Naive thymus-derived CD8-positive, alpha-beta T cell (primary cell): ENCODE data around the gene EP400. TPM values are rescaled to one million over a fixed set of nuclear protein-coding genes. Genes with fewer than 3 reads are reported as not detected.
"Not testable (repeated sequence)": the region's sequence is repeated elsewhere in the genome, so short reads cannot be mapped to it uniquely, and the experiment has no call there.

Experiments
- ATAC-seq, 2 donors: fragments of 150-1000 bp; cut with Tn5 transposase in 1 of 2; sonication (Bioruptor Pico), chemical (Tn5 transposase) in 1 of 2; 1 replicate in 1 of 2; 2 replicates in 1 of 2; pipeline ENCODE4 v1.10.0; 2021; ENCODE audit warnings: mild to moderate bottlenecking in 2 of 2, moderate library complexity in 2 of 2
- POLR2A ChIA-PET: fragments of 350-600 bp; sonication (Branson Sonifier 250); formaldehyde crosslinking; loops from one replicate; lab custom pipeline; 2021; ENCODE audit warnings: antibody characterized with exemption; lab: Charles Lee
- DNase-seq, 10 donors: peaks; one replicate each; pipeline versions ENCODE4 v3.0.0 to v3.0.0-alpha.2; 2020 to 2022
- H3K27ac Mint-ChIP-seq, 10 donors: one replicate each; pipeline ENCODE4 v1.8.0; 2020 to 2022; ENCODE audit warnings: mild to moderate bottlenecking in 10 of 10, mixed read lengths in 10 of 10, moderate library complexity in 4 of 10, inconsistent platforms in 1 of 10
- H3K27me3 Mint-ChIP-seq, 5 donors: one replicate each; pipeline ENCODE4 v1.8.0; 2021 to 2022; ENCODE audit warnings: mixed read lengths in 5 of 5
- H3K36me3 Mint-ChIP-seq, 3 donors: one replicate each; pipeline ENCODE4 v1.8.0; 2020 to 2022; ENCODE audit warnings: mixed read lengths in 3 of 3, mild to moderate bottlenecking in 2 of 3, inconsistent platforms in 1 of 3
- H3K4me1 Mint-ChIP-seq, 4 donors: one replicate each; pipeline ENCODE4 v1.8.0; 2021 to 2022; ENCODE audit warnings: mixed read lengths in 4 of 4
- H3K4me3 Mint-ChIP-seq, 10 donors: one replicate each; pipeline ENCODE4 v1.8.0; 2020 to 2022; ENCODE audit warnings: mild to moderate bottlenecking in 10 of 10, mixed read lengths in 10 of 10, moderate library complexity in 6 of 10, inconsistent platforms in 1 of 10
- H3K9me3 Mint-ChIP-seq, 9 donors: one replicate each; pipeline ENCODE4 v1.8.0; 2020 to 2022; ENCODE audit warnings: mixed read lengths in 9 of 9, mild to moderate bottlenecking in 3 of 9, inconsistent platforms in 1 of 9, moderate library complexity in 1 of 9
- polyA plus RNA-seq, 3 donors: library from polyadenylated mRNA; unstranded; fragments of 300-500 nt; fragmentation: Illumina TruSeq; gene quantifications; one replicate each; pipeline ENCODE4 v1.2.3, GENCODE V29; 2021
- total RNA-seq, 8 experiments: library from RNA in 2 of 8; stranded (reverse) in 2 of 8; gene quantifications; one replicate each; pipeline ENCODE4 v1.2.3 and lab custom pipeline; 2021 to 2026

EP400 gene
- total and polyA plus RNA-seq, 5 experiments from 2014 or later, result 1.1 to 82.5 (median 3.4) TPM

DNA sequence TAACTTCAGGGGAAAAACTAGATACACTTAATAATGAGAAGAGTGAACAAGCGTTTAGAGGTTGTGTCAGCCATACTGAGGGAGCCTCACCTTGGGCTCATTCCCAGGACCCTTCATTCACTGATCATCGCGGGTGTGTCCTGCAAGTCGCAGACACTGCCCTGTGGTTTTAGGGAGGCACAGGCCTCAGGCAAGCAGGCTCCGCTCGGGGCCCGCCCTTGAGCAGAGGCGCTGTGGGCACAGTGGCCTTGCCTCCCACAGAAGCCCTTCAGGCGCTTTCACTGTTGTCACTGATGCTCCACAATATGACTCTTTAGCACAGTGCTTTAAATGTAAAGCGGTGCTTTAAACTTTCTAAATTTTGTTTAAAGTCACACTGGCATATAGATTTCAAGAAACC is 127.0 kb downstream of the EP400 start:
- POLR2A ChIA-PET, result no interaction called here
- no peak overlapping the region for H3K4me3 Mint-ChIP-seq
- H3K9me3 Mint-ChIP-seq, result no peaks in the 10 kb centered on the region
- DNase-seq (no peak), ATAC-seq (no peak)
- H3K27ac Mint-ChIP-seq, result no peak overlapping the region
- peaks cover 0 to 21% (median 3%) of the 10 kb centered on the region in 4 donors for H3K4me1 Mint-ChIP-seq
- no peaks in the 10 kb centered on the region for H3K27me3 Mint-ChIP-seq
- peaks cover 0 to 72% (median 9%) of the 10 kb centered on the region in 3 donors for H3K36me3 Mint-ChIP-seq

GRCh38 chr12:132077322-132078100 is 127.8 kb downstream of the EP400 start:
- POLR2A ChIA-PET, result no interaction called here
- no peak for ATAC-seq
- Mint-ChIP-seq H3K4me3 (no peak overlapping the region), H3K27me3 (no peaks in the 10 kb centered on the region), H3K27ac (peak overlapping the region in 1 of 10 donors; percentile 27), H3K36me3 (peaks cover 0 to 64% (median 9%) of the 10 kb centered on the region in 3 donors), H3K4me1 (peaks cover 0 to 16% (median 2%) of the 10 kb centered on the region in 4 donors), H3K9me3 (no peaks in the 10 kb centered on the region)
- DNase-seq, result peak in 1 of 10 donors; percentile 45

- Mint-ChIP-seq H3K9me3 (no peaks in the 10 kb centered on the region), H3K36me3 (peaks cover 0 to 57% (median 9%) of the 10 kb centered on the region in 3 donors), H3K27ac (peak overlapping the region in 1 of 10 donors; percentile 62), H3K4me3 (peak overlapping the region in 1 of 10 donors; percentile 12), H3K4me1 (peaks cover 0 to 9% (median 6%) of the 10 kb centered on the region in 4 donors), H3K27me3 (no peaks in the 10 kb centered on the region)
- POLR2A ChIA-PET, result no interaction called here
- ATAC-seq (no peak), DNase-seq (no peak)
Measured at GRCh38 chr12:132078190-132078589, 128.4 kb downstream of the EP400 start.

GRCh38 chr12:132079200-132079599 is 129.5 kb downstream of the EP400 start:
- Mint-ChIP-seq H3K4me3 (no peak overlapping the region), H3K9me3 (no peaks in the 10 kb centered on the region), H3K27me3 (no peaks in the 10 kb centered on the region), H3K4me1 (peaks cover 6 to 12% (median 9%) of the 10 kb centered on the region in 4 donors), H3K27ac (no peak overlapping the region), H3K36me3 (peaks cover 0 to 48% (median 8%) of the 10 kb centered on the region in 3 donors)
- POLR2A ChIA-PET, result no interaction called here
- DNase-seq, result no peak
- no peak for ATAC-seq

- H3K27ac Mint-ChIP-seq, result peak overlapping the region in 1 of 10 donors; percentile 21
- DNase-seq (no peak), ATAC-seq (no peak)
- peaks cover 6 to 10% (median 7%) of the 10 kb centered on the region in 4 donors for H3K4me1 Mint-ChIP-seq
- no peaks in the 10 kb centered on the region for H3K27me3 Mint-ChIP-seq
- no peak overlapping the region for H3K4me3 Mint-ChIP-seq
- H3K9me3 Mint-ChIP-seq, result no peaks in the 10 kb centered on the region
- POLR2A ChIA-PET, result no interaction called here
- peaks cover 0 to 43% (median 6%) of the 10 kb centered on the region in 3 donors for H3K36me3 Mint-ChIP-seq
Measured at GRCh38 chr12:132079695-132080094, 130.0 kb downstream of the EP400 start.

DNA sequence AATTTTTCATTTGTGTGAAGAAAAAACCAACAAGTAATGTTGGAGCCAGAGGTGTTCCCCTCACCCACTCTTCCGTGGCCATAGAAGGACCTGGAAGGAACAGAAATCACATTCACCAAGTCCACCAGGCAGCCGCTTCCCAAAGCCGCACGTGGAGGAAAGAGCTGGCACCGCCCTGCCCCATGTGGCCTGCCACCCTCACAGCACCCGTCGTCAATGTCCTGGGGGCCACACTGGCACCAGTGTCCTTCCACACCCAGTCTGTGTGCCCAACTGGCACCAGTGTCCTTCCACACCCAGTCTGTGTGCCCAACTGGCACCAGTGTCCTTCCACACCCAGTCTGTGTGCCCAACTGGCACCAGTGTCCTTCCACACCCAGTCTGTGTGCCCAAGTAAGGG is 130.8 kb downstream of the EP400 start:
- DNase-seq, POLR2A ChIA-PET, H3K9me3 Mint-ChIP-seq, H3K4me3 Mint-ChIP-seq, ATAC-seq, H3K27ac Mint-ChIP-seq, H3K27me3 Mint-ChIP-seq: not testable (repeated sequence)
- Mint-ChIP-seq H3K4me1 (peaks cover 13 to 17% (median 15%) of the 10 kb centered on the region in 4 donors), H3K36me3 (peaks cover 0 to 35% (median 6%) of the 10 kb centered on the region in 3 donors)

GRCh38 chr12:132081423-132081822 is 131.7 kb downstream of the EP400 start:
- H3K4me1 Mint-ChIP-seq, result peaks cover 16 to 26% (median 22%) of the 10 kb centered on the region in 4 donors
- no peaks in the 10 kb centered on the region for H3K27me3 Mint-ChIP-seq
- DNase-seq (no peak), ATAC-seq (no peak)
- POLR2A ChIA-PET, result no interaction called here
- peaks cover 0 to 27% (median 2%) of the 10 kb centered on the region in 3 donors for H3K36me3 Mint-ChIP-seq
- peak overlapping the region in 1 of 10 donors; percentile 22 for H3K4me3 Mint-ChIP-seq
- no peaks in the 10 kb centered on the region for H3K9me3 Mint-ChIP-seq
- no peak overlapping the region for H3K27ac Mint-ChIP-seq

- peak in 1 of 2 donors; percentile 1 for ATAC-seq
- Mint-ChIP-seq H3K36me3 (peaks cover 0 to 5% (median 0%) of the 10 kb centered on the region in 3 donors), H3K27me3 (no peaks in the 10 kb centered on the region), H3K9me3 (no peaks in the 10 kb centered on the region), H3K4me3 (peak overlapping the region; percentile 80 to 96 (median 88)), H3K4me1 (peaks cover 18 to 37% (median 29%) of the 10 kb centered on the region in 4 donors), H3K27ac (peak overlapping the region; percentile 48 to 94 (median 85))
- no peak for DNase-seq
- POLR2A ChIA-PET, result no interaction called here
Measured at GRCh38 chr12:132083614-132083940, 133.8 kb downstream of the EP400 start.

DNA sequence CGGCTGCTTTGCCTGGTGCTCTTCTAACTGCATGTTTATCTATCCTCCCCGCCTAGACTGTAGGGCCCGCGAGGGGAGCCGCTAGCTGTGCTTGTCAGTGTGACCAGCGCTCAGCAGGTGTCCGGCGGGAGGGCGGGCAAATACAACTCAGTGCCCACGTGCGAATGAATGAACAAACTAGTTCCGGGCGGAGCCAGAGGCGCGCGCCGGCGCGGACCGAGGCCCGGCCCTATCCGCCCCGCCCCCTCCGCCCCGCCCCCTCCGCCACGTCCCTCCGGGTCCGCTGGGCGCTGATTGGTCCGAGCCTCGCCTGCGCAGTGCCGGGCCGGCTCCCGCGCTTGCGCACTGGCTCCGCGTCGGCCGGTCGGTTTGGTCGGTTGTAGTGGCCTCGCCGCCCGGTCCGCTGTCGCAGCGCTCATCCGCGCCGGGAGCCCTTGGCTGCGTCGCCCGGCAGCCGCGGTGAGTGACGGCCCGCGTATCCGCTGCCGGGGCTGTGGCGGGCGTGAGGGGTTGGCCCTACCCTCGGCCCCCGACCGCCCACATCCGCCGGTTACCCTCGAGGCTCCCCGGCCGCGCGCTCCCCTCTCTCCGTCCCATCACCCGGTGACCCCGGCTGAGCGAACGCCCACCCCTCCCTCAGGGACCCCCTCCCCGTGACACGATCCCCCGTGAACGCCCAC is 134.3 kb downstream of the EP400 start:
- DNase-seq, result peak; percentile 80 to 92 (median 85)
- POLR2A ChIA-PET, result no interaction called here
- peak overlapping the region; percentile 48 to 94 (median 85) for H3K27ac Mint-ChIP-seq
- H3K36me3 Mint-ChIP-seq, result peaks cover 0 to 4% (median 0%) of the 10 kb centered on the region in 3 donors
- peaks cover 18 to 37% (median 29%) of the 10 kb centered on the region in 4 donors for H3K4me1 Mint-ChIP-seq
- no peaks in the 10 kb centered on the region for H3K27me3 Mint-ChIP-seq
- no peaks in the 10 kb centered on the region for H3K9me3 Mint-ChIP-seq
- peak overlapping the region; percentile 80 to 96 (median 88) for H3K4me3 Mint-ChIP-seq
- peak; percentile 88 to 90 for ATAC-seq

GRCh38 chr12:132084621-132085290 is 135.0 kb downstream of the EP400 start:
- Mint-ChIP-seq H3K36me3 (peaks cover 0 to 4% (median 2%) of the 10 kb centered on the region in 3 donors), H3K4me1 (peaks cover 18 to 39% (median 31%) of the 10 kb centered on the region in 4 donors), H3K4me3 (peak overlapping the region; percentile 86 to 96 (median 89)), H3K9me3 (peaks cover 0 to 1% (median 0%) of the 10 kb centered on the region in 9 donors), H3K27me3 (no peaks in the 10 kb centered on the region), H3K27ac (peak overlapping the region; percentile 86 to 96 (median 95))
- POLR2A ChIA-PET, result no interaction called here
- DNase-seq (peak in 8 of 10 donors; percentile 11 to 71 (median 32)), ATAC-seq (peak; percentile 5 to 9)

GRCh38 chr12:132085291-132085635 is 135.5 kb downstream of the EP400 start:
- no peaks in the 10 kb centered on the region for H3K27me3 Mint-ChIP-seq

DNA sequence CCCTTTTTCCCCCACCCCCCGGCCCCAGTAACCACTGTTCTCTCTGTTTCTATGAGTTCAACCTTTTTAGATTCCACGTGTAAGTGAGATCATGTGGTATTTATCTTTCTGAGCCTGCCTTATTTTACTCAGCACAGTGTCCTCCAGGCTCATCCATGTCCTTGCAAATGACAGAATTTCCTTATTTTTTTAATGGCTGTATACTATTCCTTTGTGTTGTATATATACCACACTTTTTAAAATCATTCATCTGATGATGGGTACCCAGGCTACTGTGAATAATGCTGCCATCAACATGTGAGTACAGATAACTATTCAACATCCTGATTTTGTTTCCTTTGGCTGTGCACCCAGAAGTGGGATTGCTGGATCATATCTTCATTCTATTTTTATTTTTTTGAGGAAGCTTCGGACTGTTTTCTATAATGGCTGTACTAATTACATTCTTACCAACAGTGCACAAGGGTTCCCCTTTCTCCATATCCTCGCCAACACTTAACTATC is 139.7 kb downstream of the EP400 start:
- Mint-ChIP-seq H3K27me3 (no peaks in the 10 kb centered on the region), H3K9me3 (peaks cover 0 to 3% (median 0%) of the 10 kb centered on the region in 9 donors), H3K4me3 (no peak overlapping the region), H3K27ac (peak overlapping the region in 1 of 10 donors; percentile 33), H3K36me3 (peaks cover 0 to 15% (median 12%) of the 10 kb centered on the region in 3 donors), H3K4me1 (peaks cover 13 to 36% (median 26%) of the 10 kb centered on the region in 4 donors)
- POLR2A ChIA-PET, result interaction anchor here (0.6 kb wide), 1 partner anchor 236 kb away, joined by 9 read pairs; no protein-coding TSS in a partner anchor
- DNase-seq, result no peak
- no peak for ATAC-seq

More at GRCh38 chr12:132085291-132085635, 135.5 kb downstream of the EP400 start:
- POLR2A ChIA-PET, result no interaction called here
- Mint-ChIP-seq H3K9me3 (peaks cover 0 to 3% (median 0%) of the 10 kb centered on the region in 9 donors), H3K36me3 (peaks cover 0 to 8% (median 2%) of the 10 kb centered on the region in 3 donors), H3K4me3 (peak overlapping the region; percentile 86 to 96 (median 89)), H3K27ac (peak overlapping the region; percentile 86 to 96 (median 95)), H3K4me1 (peaks cover 18 to 42% (median 32%) of the 10 kb centered on the region in 4 donors)
- peak; percentile 3 to 17 for ATAC-seq
- peak in 1 of 10 donors; percentile 21 for DNase-seq
